ENCODE results near the gene RPL28.
"Not testable (repeated sequence)": the region's sequence is repeated elsewhere in the genome, so short reads cannot be mapped to it uniquely, and the experiment has no call there.

RPL28 gene

DNA sequence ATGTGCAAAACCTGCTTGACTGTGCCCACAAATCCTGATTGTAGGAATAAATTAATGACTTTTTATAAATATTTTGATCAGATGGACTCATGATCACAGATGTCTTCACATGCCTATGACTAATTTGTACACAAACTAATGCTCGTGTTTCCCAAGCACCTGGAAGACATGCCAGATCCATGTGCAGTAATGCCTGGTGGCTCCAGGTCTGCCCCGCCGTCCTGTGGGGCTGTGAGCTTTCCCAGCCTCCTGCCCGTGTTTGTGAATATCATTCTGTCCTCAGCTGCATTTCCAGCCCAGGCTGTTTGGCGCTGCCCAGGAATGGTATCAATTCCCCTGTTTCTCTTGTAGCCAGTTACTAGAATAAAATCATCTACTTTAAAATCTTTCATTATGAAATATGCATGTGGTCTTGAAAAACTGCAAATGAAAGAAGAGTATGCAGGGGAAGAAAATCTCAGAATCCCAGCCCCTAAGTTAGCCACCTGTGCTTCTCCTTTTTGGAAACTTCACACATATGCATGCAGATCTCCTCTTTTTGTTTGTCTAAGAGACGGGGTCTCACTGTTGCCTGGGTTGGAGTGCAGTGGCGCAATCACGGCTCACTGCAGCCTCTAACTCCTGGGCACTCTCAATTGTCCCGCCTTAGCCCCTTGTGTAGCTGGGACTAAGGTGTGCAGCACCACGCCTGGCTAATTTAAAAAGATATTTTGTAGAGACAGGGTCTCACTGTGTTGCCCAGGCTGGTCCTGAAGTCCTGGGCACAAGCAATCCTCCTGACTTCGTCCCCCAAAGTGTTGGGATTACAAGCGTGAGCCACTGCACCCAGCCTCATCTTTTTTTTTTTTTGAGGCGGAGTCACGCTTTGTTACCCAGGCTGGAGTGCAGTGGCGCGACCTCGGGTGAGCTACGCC is 6.2 kb downstream of the RPL28 start:
- DNase-seq (ENCODE audit: low read depth in 3 of 3) = no peak

DNA sequence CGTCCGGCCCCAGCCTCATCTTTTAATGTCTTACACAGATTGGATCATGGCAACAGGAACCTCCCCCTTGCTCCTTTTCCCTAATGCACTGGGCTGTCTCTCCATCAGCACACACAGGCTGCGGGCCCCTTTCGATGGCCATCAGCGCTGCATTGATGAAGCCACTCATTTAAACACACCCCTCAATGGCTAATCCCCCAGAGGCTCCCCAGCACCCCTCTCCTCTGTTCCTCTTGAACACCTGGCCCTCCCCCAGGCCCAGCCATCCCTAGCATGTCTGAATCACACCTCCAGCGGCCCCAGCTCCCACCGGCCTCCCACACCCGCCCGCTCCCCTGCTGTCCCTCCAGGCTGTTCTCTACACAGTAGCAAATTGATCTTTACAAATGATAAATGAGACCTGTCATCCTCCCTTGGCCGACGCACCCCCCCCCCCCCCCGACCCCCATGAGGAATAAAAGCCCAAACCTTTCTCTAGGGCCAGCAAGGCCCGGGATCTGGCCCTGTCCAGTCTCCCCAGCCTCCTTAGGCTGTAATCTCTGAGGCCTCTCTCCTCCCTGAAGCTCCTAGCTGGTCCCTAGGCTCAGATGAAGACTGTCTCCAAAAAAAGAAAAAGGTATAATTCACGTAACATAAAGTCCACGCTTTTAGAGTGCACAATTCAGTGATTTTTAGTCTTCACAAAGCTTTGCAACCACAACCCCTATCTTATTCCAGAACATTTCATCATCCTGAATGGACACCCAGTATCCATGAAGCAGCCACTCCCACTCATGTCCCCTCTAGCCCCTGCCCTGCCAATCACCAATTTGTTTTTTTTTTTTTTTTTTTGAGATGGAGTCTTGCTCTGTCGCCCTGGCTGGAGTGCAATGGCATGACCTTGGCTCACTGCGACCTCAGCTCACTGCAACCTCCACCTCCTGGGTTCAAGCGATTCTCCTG is 7.4 kb downstream of the RPL28 start:
- DNase-seq (ENCODE audit: low read depth in 3 of 3) = no peak

DNA sequence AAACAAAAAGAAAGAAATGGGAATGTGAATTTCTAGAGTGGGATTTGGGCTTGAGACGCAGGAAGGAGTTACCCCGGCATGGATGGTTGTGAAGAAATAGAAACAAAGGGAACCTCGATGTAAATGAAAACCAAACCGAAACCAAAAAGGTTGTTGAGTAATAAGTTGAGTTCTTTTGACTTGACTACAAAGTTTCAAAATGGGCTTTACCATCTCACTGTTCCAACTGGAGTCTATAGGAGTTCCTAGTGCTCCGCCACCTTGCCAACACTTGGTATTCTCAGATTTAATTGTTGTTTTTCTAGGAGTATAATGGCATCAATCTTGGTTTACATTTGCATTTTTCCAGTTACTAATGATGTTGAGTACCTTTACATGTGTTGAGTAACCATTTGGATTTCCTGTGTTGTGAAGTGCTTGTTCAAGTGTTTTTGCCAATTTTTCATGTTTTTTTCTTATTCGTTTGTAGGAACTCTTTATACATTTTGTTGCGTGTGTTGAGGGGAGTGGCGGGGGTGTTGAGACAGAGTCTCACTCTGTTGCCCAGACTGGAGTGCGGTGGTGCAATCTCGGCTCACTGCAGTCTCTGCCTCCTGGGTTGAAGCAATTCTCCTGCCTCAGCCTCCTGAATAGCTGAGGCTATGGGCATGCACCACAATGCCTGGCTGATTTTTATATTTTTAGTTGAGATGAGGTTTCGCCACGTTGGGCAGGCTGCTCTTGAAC is 12.6 kb downstream of the RPL28 start:
- no peak for DNase-seq (ENCODE audit: low read depth in 3 of 3)

DNA sequence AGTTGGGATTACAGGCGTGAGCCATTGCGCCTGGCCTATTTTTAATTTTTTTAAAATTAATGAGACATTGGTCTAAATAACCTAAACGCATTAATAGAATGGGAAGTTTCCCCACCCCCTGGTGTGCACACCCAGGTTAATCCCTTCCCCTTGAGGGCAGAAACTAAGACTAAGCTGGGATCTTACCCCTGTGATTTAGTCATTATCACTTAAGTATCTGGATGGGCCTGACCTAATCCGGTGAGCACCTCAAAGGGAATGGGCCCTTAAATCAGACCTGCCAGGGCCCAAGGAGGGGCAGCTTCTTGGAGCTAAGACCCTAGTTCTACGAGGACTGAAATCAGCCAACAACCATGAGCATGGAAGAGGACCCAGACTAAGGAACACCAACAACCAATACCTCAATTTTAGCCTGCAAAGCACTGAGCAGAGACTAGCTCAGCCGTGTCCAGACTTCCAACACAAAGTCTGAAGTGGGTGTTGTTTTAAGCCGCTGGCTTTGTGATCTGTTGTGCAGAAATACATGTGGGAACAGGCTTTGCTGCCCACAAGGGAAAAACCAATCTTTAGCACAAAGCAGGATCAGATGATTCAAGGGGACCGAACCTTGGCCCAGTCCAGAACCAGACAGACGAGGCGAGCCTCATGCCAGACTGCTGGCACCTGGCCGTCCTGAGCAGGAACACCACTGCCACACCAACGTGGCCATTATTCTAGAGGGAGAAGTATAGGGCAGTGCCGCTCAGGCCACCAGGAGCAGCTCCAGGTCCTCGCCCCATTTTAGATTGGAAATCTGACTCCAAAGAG is 14.8 kb downstream of the RPL28 start:
- DNase-seq (ENCODE audit: low read depth in 3 of 3) = no peak

DNA sequence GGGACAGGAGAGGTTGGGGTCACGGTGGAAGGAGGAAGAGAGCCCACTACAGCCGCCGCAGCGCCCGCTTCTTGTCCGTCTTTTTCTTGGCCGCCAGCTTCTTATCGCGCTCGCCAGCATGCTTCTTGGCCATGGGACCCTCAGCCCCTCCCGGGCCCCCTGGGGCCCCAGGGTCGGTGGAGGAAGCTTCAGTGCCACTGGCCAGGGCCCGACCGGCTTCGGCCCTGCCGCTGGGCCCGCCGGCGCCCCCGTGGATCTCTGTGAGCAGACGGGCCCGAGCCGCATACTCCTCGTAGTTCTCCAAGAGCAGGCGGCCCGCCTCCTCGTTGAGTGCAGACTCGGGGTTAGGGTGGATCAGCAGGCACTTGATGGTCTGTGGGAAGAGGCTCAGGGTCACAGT is 15.7 kb downstream of the RPL28 start:
- not testable (repeated sequence) for DNase-seq (ENCODE audit: low read depth in 3 of 3)

DNA sequence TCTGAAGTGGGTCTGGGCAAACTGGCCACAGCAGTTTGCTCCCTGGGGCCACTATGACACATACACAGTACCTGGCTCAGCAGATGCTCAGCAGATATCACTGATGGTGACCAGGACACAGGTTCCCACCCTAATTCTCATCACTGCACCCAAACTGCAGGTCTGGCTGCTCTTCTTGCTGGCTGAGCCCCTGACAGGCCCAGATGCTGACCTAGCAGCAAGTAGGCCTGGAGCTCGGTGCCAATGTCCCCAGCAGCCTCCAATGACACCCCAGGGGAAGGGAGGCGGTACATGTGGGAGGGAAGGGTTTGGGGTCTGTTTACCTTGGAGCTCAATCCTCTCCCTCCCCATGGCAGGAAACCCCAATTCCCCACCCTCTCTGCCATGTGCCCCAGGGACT is 16.8 kb downstream of the RPL28 start:
- no peak for DNase-seq (ENCODE audit: low read depth in 3 of 3)

DNA sequence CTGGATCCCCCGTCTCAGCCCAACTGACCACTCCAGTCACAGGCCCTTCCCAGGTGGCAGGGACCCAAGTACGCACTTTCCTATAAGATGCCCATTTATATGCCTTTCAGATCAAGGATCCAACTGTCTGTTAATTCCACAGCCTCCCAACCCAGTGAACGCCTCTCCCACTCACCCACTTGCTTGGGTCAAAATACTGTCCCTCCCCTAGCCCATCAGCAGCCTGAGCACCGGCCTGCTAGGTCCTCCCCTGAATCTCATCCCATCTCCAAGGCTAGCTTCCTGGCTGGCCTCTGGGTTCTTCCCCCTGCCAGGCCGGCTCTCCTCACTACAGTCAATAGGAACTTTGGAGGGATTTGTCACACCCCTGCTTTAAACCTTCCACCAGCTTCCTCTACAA is 19.9 kb downstream of the RPL28 start:
- no peak for DNase-seq (ENCODE audit: low read depth in 3 of 3)

DNA sequence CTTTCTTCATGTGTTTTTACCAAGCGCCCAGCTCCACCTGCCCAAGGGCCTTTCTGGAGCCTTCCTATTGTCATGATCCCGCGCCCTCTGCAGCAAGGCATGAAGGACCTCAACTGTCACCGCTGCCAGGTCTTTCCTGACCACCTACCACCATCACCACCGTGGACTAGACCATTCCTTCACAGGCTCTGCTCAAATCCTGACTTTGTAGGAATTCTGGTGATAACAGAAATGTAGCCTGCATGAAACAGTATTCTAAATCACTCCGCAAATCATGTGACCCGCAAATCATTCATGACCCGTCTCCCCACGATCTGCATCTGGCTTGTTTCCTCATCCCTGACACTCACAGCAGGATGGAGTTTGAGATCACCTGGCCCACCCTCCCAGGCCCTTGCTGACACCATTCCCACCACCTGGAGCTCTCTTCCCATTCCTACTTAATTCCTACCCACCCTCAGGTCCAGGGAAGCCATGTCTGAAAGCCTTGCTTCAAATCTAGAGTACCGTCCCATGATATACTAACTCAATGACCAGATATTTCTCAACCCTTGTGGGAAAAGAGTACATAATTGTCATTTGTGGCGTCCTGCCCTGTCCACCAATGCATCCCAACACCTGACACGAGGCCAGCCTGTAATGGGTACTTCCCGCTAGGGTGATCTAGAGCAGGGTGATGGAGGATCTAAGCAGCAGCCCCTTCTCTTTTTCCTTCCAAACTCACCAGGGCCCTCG is 20.5 kb downstream of the RPL28 start:
- no peak for DNase-seq (ENCODE audit: low read depth in 3 of 3)

DNA sequence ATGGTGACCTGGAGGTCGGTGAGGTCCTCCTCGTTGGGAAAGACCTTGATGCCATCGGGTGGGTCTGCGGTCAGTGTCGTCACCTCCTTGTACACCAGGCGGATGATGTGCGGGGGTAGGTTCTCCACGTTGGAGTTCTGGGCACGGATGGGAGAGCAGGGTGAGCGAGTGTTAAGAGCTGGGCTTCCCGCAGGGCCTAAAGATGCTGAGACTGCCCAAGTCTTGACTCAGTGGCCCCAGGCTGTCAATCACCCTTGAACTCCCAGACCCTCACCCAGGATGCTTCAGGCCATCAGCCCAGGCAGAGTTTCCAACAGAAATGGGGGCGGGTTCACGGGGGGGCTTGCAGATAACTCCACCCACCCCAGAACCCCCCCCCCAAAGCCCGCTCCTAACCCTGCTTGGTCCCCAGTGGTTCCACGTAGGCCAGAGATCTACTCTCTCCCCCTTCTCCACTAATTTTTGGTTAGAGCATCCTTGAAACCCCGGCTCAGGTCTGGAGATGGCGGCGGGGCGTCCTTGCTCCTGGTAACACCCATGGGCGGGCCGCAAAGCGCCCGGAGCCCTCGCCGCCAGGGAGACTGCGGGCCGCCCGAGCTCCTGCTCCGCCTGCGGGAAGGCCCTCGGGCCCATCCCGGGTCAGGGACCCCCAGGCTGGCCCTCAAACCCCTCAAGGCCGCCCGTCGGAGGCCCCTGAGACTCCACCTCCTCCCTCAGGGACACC is 21.3 kb downstream of the RPL28 start:
- no peak for DNase-seq (ENCODE audit: low read depth in 3 of 3)

DNA sequence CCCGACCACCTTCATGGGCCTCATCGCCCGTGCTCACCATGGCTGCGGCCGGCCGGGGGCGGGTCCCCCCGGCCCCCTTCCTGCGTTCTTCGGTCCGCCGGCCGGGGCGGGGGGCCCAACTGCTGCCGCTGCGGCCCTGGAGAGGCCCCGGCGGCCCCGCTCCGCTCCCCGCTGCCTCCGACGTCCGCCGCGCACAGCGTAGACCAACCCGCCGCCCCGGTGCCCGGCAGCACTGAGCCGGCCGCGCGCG is 21.7 kb downstream of the RPL28 start, which contains the start of gene UBE2S:
Gene UBE2S, minus strand, starts transcription at position 239 of the 250 bp plus-strand sequence. Its CDS starts 199 bp downstream, at position 40.
- DNase-seq (ENCODE audit: low read depth in 3 of 3) = not testable (repeated sequence)

DNA sequence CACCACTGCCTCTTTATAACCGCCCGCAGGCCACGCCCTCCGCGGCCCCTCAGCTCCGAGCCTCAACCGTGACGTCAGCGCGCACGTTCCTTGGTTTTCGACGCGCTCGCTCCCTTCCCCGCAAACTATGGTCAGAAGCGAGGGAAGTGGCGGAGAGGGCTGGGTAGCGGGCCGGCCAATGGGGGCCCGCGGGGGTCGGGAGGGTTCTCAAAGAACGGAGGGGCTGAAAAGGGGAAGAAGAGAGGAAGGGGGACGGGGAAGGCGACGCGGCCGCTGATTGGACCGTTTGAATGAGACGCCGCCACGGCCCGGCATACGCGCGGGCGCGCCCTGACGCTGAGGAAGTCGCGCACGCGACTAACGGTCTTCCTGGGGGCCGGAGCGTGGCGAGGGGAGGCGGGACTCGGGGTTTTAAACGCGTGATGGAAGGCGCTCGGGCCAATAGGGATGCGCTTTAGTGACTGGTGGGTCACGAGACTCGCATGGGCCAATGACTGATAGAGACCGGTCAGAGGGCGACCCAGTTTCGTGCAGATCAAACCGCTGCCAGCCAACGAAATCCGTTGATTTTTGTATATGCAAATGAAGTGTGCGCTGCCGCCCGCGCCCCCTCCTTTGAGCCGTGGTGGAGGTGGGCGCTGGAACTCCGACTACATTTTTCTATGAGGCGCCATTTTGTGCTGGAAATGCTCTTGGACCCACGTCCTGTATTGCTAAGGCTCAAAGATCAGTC is 22.2 kb downstream of the RPL28 start:
- peak; percentile 90 to 96 (median 91) for DNase-seq (ENCODE audit: low read depth in 3 of 3)

DNA sequence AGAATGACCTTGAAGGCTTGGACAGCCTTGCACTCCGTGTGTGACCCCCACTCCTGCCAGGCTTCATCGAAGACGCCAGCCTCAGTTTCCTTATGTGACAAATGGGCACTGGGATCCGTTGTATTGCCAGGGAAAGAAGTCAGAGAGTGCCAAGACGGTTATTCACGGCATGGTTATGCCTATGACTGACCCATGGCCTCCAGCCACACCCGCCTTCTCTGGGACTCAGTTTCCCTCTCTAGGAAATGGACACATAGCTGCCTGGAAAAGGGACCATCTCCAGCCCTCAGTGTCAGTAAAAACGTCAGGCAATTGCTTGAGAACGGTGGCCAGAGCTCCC is 22.8 kb downstream of the RPL28 start:
- DNase-seq (ENCODE audit: low read depth in 3 of 3) = no peak

DNA sequence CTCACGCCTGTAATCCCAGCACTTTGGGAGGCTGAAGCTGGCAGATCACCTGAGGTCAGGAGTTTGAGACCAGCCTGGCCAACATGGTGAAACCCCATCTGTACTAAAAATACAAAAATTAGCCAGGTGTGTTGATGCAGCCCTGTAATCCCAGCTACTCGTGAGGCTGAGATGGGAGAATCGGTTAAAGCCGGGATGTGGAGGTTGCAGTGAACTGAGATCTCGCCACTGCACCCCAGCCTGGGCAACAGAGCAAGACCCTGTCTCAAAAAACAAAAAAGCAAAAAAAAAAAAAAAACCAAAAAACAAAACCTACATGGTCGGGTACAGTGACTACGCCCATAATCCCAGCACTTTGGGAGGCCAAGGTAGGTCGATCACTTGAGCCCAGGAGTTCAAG is 23.4 kb downstream of the RPL28 start:
- DNase-seq (ENCODE audit: low read depth in 3 of 3) = not testable (repeated sequence)

DNA sequence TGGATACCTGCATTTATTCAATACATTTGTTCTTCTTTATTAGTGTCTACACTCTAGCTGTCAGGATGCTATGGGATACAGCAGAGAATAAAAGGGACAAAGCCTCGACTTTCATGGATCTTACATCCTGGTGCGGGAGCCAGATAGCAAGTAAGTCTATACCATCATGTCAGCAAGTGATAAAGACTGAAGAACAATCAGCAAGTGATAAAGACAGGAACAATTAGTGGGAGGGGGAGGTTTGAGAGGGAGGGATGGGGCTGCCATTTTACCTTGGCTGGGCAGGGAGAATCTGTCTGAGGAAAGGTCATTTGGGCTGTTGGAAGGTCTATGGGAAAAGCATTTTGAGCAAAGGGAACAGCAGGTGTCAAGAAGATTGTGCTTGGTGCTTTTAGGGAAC is 24.4 kb downstream of the RPL28 start:
- no peak for DNase-seq (ENCODE audit: low read depth in 3 of 3)

DNA sequence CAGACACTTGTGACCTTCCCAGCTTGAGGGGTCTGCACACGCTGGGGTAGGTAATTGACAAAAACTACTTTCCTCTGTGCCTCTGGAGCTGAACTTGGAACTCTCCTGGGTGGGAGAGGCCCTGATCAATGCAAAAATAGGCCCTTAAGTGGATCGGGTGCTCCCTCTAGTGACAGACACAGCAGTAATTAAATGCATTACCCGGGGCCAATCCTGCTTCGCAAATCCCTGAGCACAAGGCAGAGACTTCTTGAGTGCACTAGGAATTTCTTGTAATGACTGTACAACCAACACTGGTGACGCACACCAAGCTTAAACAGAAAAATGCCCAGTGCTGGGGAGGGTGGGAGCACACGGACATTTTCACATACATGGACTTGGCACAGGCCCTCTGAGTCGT is 32.5 kb downstream of the RPL28 start:
- peak in 1 of 3 experiments; percentile 22 for DNase-seq (ENCODE audit: low read depth in 3 of 3)

DNA sequence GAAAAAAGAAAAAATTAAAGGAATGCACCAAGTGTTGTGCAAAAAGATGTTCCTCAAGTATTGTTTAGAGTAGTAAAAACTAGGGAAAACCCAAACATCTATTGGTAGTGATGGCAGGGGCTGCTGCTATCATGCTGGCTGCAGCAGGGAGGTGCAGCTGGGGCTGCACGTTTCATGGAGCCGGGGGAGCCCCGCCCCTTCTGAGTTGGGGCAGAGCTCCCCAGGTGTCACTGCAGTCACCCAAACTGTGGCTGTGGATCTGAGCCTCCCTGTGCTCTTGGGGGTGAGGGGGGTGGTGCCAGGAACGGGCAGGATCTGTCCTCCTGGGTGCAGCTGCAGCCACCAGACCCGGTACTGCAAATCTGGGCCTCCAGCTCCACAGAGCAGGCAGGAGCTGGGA is 33.4 kb downstream of the RPL28 start:
- DNase-seq (ENCODE audit: low read depth in 3 of 3) = no peak

DNA sequence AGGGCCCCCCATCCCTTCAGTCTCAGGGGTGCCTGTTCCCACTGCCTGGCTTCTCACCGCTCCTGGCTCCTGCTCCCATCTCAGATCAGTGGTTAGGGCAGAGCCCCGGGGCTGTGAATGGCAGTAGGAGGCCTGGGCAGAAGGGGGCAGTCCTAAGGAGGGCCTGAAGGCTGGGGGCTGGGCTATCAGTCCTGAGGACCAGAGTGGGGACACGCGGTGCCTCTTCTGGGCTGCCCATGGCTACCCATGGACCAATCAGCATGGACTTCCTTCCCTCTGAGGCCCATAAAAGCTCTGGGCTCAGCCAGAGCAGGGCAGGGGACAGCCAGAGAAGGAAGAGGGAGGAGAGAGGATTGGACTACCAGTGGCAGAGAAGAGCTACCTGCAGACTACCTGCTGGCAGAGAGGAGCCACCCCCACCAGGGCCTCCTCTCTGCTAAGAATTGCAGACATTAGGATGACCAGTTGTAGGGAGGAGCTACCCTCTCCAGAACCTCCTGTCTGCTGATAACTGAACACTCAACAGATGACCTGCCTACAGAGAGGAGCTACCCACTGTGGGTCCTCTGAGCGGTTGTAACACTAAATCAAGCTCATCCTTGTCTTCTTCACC is 34.0 kb downstream of the RPL28 start:
- DNase-seq (ENCODE audit: low read depth in 3 of 3) = no peak

DNA sequence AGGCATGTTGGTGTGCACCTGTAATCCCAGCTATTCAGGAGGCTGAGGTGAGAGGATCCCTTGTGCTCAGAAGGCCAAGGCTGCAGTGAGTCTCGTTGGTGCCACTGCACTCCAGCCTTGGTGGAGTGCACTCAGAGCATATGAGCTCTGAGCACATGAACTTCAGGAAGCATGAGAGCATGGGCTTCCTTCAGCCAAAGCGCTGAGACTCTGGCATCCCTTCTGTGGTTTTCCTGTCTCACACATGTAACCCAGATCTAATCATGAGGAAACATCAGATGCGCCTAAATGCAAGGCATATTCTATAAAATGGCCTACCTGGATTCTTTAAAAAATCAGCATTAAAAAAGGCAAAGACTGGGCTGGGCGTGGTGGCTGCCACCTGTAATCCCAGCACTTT is 35.5 kb downstream of the RPL28 start:
- DNase-seq (ENCODE audit: low read depth in 3 of 3) = not testable (repeated sequence)
